Tibial artery (tissue), 4 donors: ENCODE data around the gene PDXK.
"Not testable (repeated sequence)": the region's sequence is repeated elsewhere in the genome, so short reads cannot be mapped to it uniquely, and the experiment has no call there.

ENCODE experiments used
- DNase-seq, 2 donors: peaks; one replicate each; pipeline ENCODE4 v3.0.0-alpha.2; 2019
- H3K27ac ChIP-seq, 2 donors: fragments of 200-600 bp; sonication (generic) in 1 of 2; 1 replicate in 1 of 2; 2 replicates in 1 of 2; pipeline ENCODE4 v1.5.1; 2018 to 2019; ENCODE audit warnings: mild to moderate bottlenecking in 1 of 2
- H3K27me3 ChIP-seq, 2 donors: fragments of 200-600 bp; sonication (generic) in 1 of 2; one replicate each; pipeline versions ENCODE4 v1.5.1 to v1.6.0; 2016 to 2019
- H3K36me3 ChIP-seq, 3 donors: fragments of 200-600 bp; sonication (generic) in 2 of 3; one replicate each; pipeline ENCODE4 v1.5.1; 2016 to 2019; ENCODE audit warnings: mild to moderate bottlenecking in 2 of 3
- H3K4me1 ChIP-seq, 4 donors: fragments of 200-600 bp; sonication (generic) in 2 of 4; 1 replicate in 3 of 4; 2 replicates in 1 of 4; pipeline ENCODE4 v1.5.1; 2016 to 2019
- H3K4me3 ChIP-seq, 2 donors: fragments of 200-600 bp; sonication (generic) in 1 of 2; 1 replicate in 1 of 2; 2 replicates in 1 of 2; pipeline ENCODE4 v1.5.1; 2018 to 2019; ENCODE audit warnings: mild to moderate bottlenecking in 2 of 2
- H3K9me3 ChIP-seq, 3 donors: fragments of 200-600 bp; sonication (generic) in 1 of 3; one replicate each; pipeline ENCODE4 v1.5.1; 2016 to 2019
- intact Hi-C: fragments of 100-400 bp; cut with DNase I; formaldehyde crosslinking; loops from one replicate; pipeline ENCODE4 v1.15.0; 2023; ENCODE audit warnings: low total_unique reads
- TF ChIP-seq, protein P1 (sequence below), 2 experiments: fragments of 200-600 bp in 1 of 2; fragments of 450-650 bp in 1 of 2; IDR thresholded peaks; one replicate each; pipeline ENCODE4 v1.5.1; 2017 to 2019; ENCODE audit warnings: antibody characterized with exemption in 2 of 2, mild to moderate bottlenecking in 1 of 2, moderate library complexity in 1 of 2

PDXK gene

DNA sequence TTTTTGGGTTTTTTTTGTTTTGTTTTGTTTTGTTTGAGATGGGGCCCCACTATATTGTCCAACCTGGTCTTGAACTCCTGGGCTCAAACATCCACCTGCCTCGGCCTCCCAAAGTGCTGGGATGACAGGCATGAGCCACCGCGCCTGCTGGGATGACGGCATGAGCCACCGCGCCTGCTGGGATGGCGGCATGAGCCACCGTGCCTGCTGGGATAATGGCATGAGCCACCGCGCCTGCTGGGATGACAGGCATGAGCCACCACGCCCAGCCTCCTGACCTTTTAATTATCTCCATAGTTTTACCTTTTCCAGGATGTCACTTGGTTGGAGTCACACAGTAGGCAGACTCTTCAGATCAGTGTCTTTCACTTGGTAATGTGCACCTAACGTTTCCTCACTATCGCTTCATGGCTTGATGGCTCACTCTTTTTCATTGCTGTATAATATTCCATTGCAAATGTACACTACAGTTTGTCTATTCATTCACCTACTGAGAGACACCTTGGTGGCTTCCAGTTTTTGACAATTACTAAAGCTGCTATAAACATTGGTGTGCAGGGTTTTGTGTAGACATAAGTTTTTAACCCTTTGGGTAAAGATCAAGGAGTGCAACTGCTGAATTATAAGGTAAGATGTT is 10.1 kb upstream of the PDXK start:
- Histone ChIP-seq H3K9me3 (no peaks in the 10 kb centered on the region), H3K27ac (no peak overlapping the region), H3K4me1 (peaks cover 0 to 22% (median 14%) of the 10 kb centered on the region in 4 donors), H3K4me3 (no peak overlapping the region), H3K36me3 (no peaks in the 10 kb centered on the region), H3K27me3 (no peaks in the 10 kb centered on the region)
- intact Hi-C loops: no loop called here
- TF ChIP-seq, protein P1, sequence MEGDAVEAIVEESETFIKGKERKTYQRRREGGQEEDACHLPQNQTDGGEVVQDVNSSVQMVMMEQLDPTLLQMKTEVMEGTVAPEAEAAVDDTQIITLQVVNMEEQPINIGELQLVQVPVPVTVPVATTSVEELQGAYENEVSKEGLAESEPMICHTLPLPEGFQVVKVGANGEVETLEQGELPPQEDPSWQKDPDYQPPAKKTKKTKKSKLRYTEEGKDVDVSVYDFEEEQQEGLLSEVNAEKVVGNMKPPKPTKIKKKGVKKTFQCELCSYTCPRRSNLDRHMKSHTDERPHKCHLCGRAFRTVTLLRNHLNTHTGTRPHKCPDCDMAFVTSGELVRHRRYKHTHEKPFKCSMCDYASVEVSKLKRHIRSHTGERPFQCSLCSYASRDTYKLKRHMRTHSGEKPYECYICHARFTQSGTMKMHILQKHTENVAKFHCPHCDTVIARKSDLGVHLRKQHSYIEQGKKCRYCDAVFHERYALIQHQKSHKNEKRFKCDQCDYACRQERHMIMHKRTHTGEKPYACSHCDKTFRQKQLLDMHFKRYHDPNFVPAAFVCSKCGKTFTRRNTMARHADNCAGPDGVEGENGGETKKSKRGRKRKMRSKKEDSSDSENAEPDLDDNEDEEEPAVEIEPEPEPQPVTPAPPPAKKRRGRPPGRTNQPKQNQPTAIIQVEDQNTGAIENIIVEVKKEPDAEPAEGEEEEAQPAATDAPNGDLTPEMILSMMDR (IDR thresholded peaks at IDR 0.05): no peak
- DNase-seq: no peak

DNA sequence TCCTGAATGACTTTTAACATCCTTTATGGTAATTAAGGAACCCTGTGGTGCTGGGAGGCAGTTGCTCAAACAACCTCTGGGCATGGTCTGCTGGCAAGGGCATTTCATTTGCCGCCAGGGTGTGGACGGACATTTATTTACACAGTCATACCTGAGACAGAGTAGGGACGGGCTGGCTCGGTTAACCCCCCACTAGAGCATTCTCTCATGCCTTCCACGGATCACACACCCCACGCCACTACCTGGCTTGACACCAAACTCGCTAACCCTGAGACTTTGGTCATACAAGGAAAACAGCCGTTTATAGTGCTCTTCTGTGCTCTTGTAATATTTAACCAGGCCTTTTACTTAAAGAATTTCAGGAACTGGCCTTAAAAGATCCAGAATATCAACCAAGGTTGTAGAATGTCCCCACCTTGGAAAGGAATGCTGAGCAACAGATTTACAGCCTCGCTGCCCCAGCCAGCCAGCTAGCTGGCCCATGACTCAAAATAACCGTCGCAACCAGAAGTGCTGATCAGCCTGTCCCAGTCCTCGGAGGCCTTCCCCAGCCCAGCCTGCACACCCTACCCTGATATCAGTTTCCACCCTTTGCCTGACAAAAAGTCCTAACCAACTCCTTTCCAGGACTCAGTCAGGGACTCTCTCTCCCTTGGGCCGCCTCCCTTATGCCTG is 6.5 kb upstream of the PDXK start:
- no peak for DNase-seq
- no peaks in the 10 kb centered on the region for H3K27me3 ChIP-seq
- H3K36me3 ChIP-seq: no peaks in the 10 kb centered on the region
- H3K27ac ChIP-seq: peak overlapping the region; percentile 64 to 68
- H3K4me3 ChIP-seq: no peak overlapping the region
- peaks cover 0 to 18% (median 12%) of the 10 kb centered on the region in 4 donors for H3K4me1 ChIP-seq
- intact Hi-C loops: no loop called here
- TF ChIP-seq, protein P1 (IDR thresholded peaks at IDR 0.05): no peak
- no peaks in the 10 kb centered on the region for H3K9me3 ChIP-seq

DNA sequence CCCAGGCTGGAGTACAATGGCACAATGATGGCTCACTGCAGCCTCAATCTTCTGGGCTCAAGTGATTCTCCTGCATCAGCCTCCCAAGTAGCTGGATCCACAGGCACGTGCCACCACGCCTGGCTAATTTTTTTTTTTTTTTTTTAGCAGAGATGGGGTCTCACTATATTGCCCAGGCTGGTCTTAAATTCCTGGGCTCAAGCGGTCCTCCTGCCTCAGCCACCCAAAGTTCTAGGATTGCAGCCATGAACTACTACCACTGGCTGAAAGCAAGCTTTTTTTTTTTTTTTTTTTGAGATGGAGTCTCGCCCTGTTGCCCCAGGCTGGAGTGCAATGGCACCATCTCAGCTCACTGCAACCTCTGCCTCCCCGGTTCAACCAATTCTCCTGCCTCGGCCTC is 5.8 kb upstream of the PDXK start:
- DNase-seq, intact Hi-C loops, H3K9me3 ChIP-seq, H3K27me3 ChIP-seq, H3K4me3 ChIP-seq, H3K36me3 ChIP-seq: not testable (repeated sequence)
- Histone ChIP-seq H3K27ac (peak overlapping the region; percentile 64 to 68), H3K4me1 (peaks cover 0 to 20% (median 13%) of the 10 kb centered on the region in 4 donors)

DNA sequence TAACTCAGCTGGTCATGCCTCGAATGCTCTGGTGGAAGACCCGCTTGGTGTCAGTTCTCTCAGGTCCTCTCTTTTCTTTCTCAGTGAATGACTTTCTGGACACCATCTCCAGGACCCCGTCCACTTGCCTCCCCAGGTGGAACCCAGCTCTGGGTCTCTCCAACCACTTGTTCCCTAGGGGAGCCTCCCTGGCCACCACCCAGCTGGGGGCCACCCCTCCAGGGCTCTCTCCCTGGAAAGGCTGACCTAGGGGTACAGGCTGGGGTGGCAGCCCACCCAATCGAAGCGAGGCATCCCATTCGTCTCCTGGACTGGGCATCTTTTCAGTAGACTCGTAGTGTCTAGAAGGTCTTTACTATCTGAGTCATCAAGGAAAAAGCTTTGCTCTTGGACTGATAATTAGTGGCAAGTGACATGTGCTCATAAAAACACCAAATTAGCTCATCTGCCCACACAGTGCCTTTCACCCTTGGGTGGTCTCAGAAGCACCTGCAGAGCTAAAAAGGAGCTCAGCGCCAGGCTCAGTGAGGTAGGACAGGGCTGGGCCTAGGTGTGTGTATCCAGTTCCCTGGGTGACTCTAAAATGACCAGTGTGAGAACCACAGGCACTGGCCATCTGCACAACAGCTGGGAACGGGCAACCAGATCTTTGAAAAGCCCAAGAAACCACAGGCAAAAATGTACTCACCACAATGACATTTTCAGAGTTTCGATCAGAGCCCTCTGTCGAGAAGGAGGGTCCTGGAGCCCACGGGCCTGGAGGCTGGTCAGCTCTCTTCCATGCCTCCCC is 2.4 kb upstream of the PDXK start:
- Histone ChIP-seq H3K36me3 (no peaks in the 10 kb centered on the region), H3K9me3 (no peaks in the 10 kb centered on the region), H3K27ac (no peak overlapping the region), H3K4me1 (peaks cover 9 to 40% (median 34%) of the 10 kb centered on the region in 4 donors), H3K4me3 (no peak overlapping the region), H3K27me3 (no peaks in the 10 kb centered on the region)
- TF ChIP-seq, protein P1 (IDR thresholded peaks at IDR 0.05): no peak
- intact Hi-C loops: no loop called here
- DNase-seq: no peak

DNA sequence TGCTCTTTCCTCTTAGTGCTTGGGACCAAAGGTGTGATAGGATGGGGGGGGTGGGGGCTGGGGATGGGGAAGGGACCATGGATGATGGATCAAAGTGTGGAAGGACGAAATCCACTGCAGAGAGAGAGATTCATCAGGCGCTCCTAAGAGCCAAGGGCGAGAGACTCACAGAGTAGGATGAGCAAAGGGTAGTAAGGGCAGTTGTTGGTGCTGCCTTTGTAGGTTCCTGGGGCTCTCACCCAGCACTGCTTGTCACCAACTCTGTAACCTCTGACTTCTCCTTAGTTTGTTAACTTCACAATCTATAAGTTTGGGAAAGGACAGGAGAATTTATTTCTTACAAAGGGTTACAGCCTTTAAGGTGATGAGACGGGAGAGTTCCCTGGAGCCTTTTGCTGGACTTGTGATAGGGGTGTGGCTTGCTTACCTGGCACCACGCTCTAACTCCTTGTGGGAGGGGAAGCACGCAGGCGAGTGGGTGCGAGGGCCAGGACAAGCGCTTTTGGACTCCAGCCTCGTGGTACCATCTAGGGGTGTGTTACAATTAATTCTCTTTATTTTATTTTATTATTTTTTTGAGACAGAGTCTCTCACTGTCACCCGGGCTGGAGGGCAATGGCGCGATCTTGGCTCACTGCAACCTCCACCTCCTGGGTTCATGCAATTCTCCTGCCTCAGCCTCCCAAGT is 1.6 kb upstream of the PDXK start:
- TF ChIP-seq, protein P1 (IDR thresholded peaks at IDR 0.05): no peak
- intact Hi-C loops: no loop called here
- DNase-seq: no peak
- H3K36me3 ChIP-seq: no peaks in the 10 kb centered on the region
- no peaks in the 10 kb centered on the region for H3K27me3 ChIP-seq
- H3K4me3 ChIP-seq: no peak overlapping the region
- H3K27ac ChIP-seq: no peak overlapping the region
- H3K9me3 ChIP-seq: no peaks in the 10 kb centered on the region
- H3K4me1 ChIP-seq: peaks cover 9 to 40% (median 33%) of the 10 kb centered on the region in 4 donors
